Esophagus squamous epithelium (tissue), 4 donors: ENCODE measurements around the gene HNRNPA3.

Source experiments
- POLR2A ChIP-seq, 4 donors: fragments of 450-650 bp; IDR thresholded peaks; one replicate each; pipeline ENCODE4 v1.6.1; 2017; ENCODE audit warnings: antibody characterized with exemption in 4 of 4, mild to moderate bottlenecking in 4 of 4, moderate library complexity in 3 of 4
- TF ChIP-seq, protein P1 (sequence below), 6 experiments: fragments of 450-650 bp in 4 of 6; fragments of 200-600 bp in 2 of 6; sonication (generic) in 2 of 6; IDR thresholded peaks; one replicate each; pipeline ENCODE4 v1.5.1; 2016 to 2019; ENCODE audit warnings: antibody characterized with exemption in 6 of 6, mild to moderate bottlenecking in 4 of 6, moderate library complexity in 4 of 6

GRCh38 chr2:177272765-177273164 lies 60.2 kb downstream of the HNRNPA3 start:
- TF ChIP-seq POLR2A (IDR thresholded peaks at IDR 0.05), result no peak
- TF ChIP-seq, protein P1, sequence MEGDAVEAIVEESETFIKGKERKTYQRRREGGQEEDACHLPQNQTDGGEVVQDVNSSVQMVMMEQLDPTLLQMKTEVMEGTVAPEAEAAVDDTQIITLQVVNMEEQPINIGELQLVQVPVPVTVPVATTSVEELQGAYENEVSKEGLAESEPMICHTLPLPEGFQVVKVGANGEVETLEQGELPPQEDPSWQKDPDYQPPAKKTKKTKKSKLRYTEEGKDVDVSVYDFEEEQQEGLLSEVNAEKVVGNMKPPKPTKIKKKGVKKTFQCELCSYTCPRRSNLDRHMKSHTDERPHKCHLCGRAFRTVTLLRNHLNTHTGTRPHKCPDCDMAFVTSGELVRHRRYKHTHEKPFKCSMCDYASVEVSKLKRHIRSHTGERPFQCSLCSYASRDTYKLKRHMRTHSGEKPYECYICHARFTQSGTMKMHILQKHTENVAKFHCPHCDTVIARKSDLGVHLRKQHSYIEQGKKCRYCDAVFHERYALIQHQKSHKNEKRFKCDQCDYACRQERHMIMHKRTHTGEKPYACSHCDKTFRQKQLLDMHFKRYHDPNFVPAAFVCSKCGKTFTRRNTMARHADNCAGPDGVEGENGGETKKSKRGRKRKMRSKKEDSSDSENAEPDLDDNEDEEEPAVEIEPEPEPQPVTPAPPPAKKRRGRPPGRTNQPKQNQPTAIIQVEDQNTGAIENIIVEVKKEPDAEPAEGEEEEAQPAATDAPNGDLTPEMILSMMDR (IDR thresholded peaks at IDR 0.05), result no peak
